Ovary (tissue), 9 donors: ENCODE data around the gene PAQR8. TPM values are rescaled to one million over a fixed set of nuclear protein-coding genes. Genes with fewer than 3 reads are reported as not detected.

Source experiments
- DNase-seq, 5 donors: peaks; one replicate each; pipeline ENCODE4 v3.0.0-alpha.2; 2019 to 2020
- H3K27ac ChIP-seq, 2 donors: fragments of 200-600 bp; one replicate each; pipeline versions ENCODE4 v1.5.1 to v1.8.0; 2019 to 2022
- H3K27me3 ChIP-seq: fragments of 200-600 bp; one replicate; pipeline ENCODE4 v1.8.0; 2022
- H3K36me3 ChIP-seq: fragments of 200-600 bp; sonication (generic); one replicate; pipeline ENCODE4 v1.5.1; 2019
- H3K4me1 ChIP-seq: one replicate; pipeline ENCODE4 v1.8.1; 2013; ENCODE audit warnings: mild to moderate bottlenecking, moderate library complexity; ENCODE audit not compliant: insufficient read depth
- H3K4me3 ChIP-seq: fragments of 200-600 bp; sonication (generic); one replicate; pipeline ENCODE4 v1.5.1; 2017
- H3K9me3 ChIP-seq, 2 donors: fragments of 200-600 bp in 1 of 2; sonication (generic) in 1 of 2; one replicate each; pipeline versions ENCODE4 v1.5.1 to v1.8.1; 2013 to 2019; ENCODE audit warnings: mild to moderate bottlenecking in 1 of 2, moderate library complexity in 1 of 2
- EP300 ChIP-seq: sonication (generic); formaldehyde crosslinking; IDR thresholded peaks from one replicate; pipeline ENCODE4 v1.6.1; 2017; ENCODE audit warnings: antibody characterized with exemption
- POLR2A ChIP-seq: fragments of 450-650 bp; IDR thresholded peaks from one replicate; pipeline ENCODE4 v1.6.1; 2017; ENCODE audit warnings: antibody characterized with exemption, mild to moderate bottlenecking, moderate library complexity
- WGBS, 3 donors: extraction: QIAGEN DNeasy Blood & Tissue Kit in 1 of 3; methylation state at CpG; one replicate each; pipeline versions ENCODE4 v1.1.5 to v1.1.7; 2013 to 2017; 5-methylcytosine and 5-hydroxymethylcytosine counted together
- intact Hi-C, 4 donors: fragments of 100-400 bp; cut with DNase I; formaldehyde crosslinking; loops; one replicate each; pipeline versions ENCODE4 v1.11.0 to v1.15.1; 2022 to 2023
- polyA plus RNA-seq, 2 donors: library from polyadenylated mRNA; stranded (reverse); fragments of 200-250 nt in 1 of 2; fragments of 350-450 nt in 1 of 2; fragmentation: Illumina TruSeq in 1 of 2; extraction: RNeasy Lipid Tissue Mini Kit (QIAGEN cat#74804) in 1 of 2; gene quantifications; one replicate each; pipeline ENCODE4 v1.2.3, GENCODE V29; 2013 to 2014
- total RNA-seq, 7 donors: library from RNA; depleted of rRNA in 2 of 7; stranded (reverse); fragments of >200 nt in 2 of 7; fragmentation: NEBNext Ultra II Directional in 3 of 7; extraction: Animal tissue kit (Norgen Biotek cat#: 25700) in 3 of 7; gene quantifications; one replicate each; pipeline versions ENCODE4 v1.1.0 to v1.2.4, GENCODE V29; 2016 to 2023
- TF ChIP-seq, protein P1 (sequence below), 3 donors: fragments of 450-650 bp in 2 of 3; fragments of 200-600 bp in 1 of 3; IDR thresholded peaks; one replicate each; pipeline versions ENCODE4 v1.5.1 to v1.8.0; 2016 to 2022; ENCODE audit warnings: antibody characterized with exemption in 3 of 3, mild to moderate bottlenecking in 1 of 3
- donor health status: DM: no; HTN: no; CAD: no; lungs with moderate emphysema.
- donor health status: DM: no; HTN: no; CAD: no.
- donor health status: Bipolar disorder and iron deficiency.
- donor health status: DM: yes; HTN: yes; CAD: no.
- donor health status: DM: no; HTN: no; CAD: no.
- donor health status: DM: yes; HTN: yes; CAD: no.

Gene PAQR8
- total and polyA plus RNA-seq, 9 donors, result 13.2 to 33.6 (median 24.0) TPM

DNA sequence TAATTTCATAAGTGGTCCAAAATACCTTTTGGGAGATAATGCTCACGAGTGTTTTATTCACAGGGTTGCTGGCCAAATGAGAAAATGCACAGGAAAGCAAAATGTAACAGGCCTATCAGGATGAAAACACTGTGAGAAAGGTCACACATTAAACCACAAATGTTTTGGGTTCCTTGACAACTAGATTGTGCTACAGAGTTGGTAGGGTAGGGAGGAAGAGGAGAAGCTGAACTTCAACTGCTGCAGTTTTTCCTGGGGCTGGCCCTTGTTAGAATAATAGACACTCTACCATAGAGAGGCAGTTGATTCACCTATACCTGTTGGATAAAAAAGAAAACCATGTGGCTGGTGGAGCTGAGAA, 28.1 kb upstream of the PAQR8 start:
- WGBS, 3 donors, result 6 to 16% (median 12%) methylated on average over 1 of the region's 1 CpG
- Histone ChIP-seq H3K27ac (peak overlapping the region; percentile 11 to 52), H3K4me1 (peaks cover 7% of the 10 kb centered on the region), H3K27me3 (no peaks in the 10 kb centered on the region), H3K9me3 (no peaks in the 10 kb centered on the region), H3K4me3 (no peak overlapping the region), H3K36me3 (no peaks in the 10 kb centered on the region)
- DNase-seq, result no peak
- intact Hi-C loops, result no loop called here
- TF ChIP-seq, protein P1, sequence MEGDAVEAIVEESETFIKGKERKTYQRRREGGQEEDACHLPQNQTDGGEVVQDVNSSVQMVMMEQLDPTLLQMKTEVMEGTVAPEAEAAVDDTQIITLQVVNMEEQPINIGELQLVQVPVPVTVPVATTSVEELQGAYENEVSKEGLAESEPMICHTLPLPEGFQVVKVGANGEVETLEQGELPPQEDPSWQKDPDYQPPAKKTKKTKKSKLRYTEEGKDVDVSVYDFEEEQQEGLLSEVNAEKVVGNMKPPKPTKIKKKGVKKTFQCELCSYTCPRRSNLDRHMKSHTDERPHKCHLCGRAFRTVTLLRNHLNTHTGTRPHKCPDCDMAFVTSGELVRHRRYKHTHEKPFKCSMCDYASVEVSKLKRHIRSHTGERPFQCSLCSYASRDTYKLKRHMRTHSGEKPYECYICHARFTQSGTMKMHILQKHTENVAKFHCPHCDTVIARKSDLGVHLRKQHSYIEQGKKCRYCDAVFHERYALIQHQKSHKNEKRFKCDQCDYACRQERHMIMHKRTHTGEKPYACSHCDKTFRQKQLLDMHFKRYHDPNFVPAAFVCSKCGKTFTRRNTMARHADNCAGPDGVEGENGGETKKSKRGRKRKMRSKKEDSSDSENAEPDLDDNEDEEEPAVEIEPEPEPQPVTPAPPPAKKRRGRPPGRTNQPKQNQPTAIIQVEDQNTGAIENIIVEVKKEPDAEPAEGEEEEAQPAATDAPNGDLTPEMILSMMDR (IDR thresholded peaks at IDR 0.05), result no peak
- no peak for TF ChIP-seq POLR2A
- TF ChIP-seq EP300, result no peak

- intact Hi-C loops, result no loop called here
- no peaks in the 10 kb centered on the region for H3K36me3 ChIP-seq
- TF ChIP-seq POLR2A (no peak), EP300 (no peak)
- TF ChIP-seq, protein P1 (IDR thresholded peaks at IDR 0.05), result no peak
- peak; percentile 28 to 61 (median 39) for DNase-seq
- no peaks in the 10 kb centered on the region for H3K27me3 ChIP-seq
- H3K4me3 ChIP-seq, result no peak overlapping the region
- H3K27ac ChIP-seq, result peak overlapping the region in 1 of 2 donors; percentile 52
- H3K9me3 ChIP-seq, result no peaks in the 10 kb centered on the region
- peaks cover 7% of the 10 kb centered on the region for H3K4me1 ChIP-seq
These were observed 26.4 kb upstream of the PAQR8 start for GRCh38 chr6:52335576-52335975.

- intact Hi-C loops, result no loop called here
- Histone ChIP-seq H3K36me3 (no peaks in the 10 kb centered on the region), H3K27me3 (no peaks in the 10 kb centered on the region), H3K4me3 (no peak overlapping the region), H3K4me1 (peaks cover 7% of the 10 kb centered on the region), H3K9me3 (no peaks in the 10 kb centered on the region), H3K27ac (no peak overlapping the region)
- DNase-seq, result no peak
- TF ChIP-seq EP300, result no peak
- TF ChIP-seq, protein P1 (IDR thresholded peaks at IDR 0.05), result no peak
- TF ChIP-seq POLR2A, result no peak
- WGBS, 3 donors, result 96 to 99% (median 96%) methylated on average over 6 of the region's 6 CpGs
These were observed 24.9 kb upstream of the PAQR8 start for GRCh38 chr6:52336919-52337561.

- 68 to 95% (median 87%) methylated on average over 5 of the region's 5 CpGs for WGBS, 3 donors
- Histone ChIP-seq H3K9me3 (no peaks in the 10 kb centered on the region), H3K27ac (no peak overlapping the region), H3K4me3 (no peak overlapping the region), H3K27me3 (no peaks in the 10 kb centered on the region), H3K4me1 (peaks cover 7% of the 10 kb centered on the region), H3K36me3 (no peaks in the 10 kb centered on the region)
- intact Hi-C loops, result no loop called here
- TF ChIP-seq POLR2A (no peak), EP300 (no peak)
- TF ChIP-seq, protein P1 (IDR thresholded peaks at IDR 0.05), result no peak
- DNase-seq, result no peak
These were observed 24.2 kb upstream of the PAQR8 start for GRCh38 chr6:52337633-52338290.
